K562 (cell line): ENCODE data around the gene DAB2IP. TPM values are rescaled to one million over a fixed set of nuclear protein-coding genes. Genes with fewer than 3 reads are reported as not detected.

Experiments
- ATAC-seq: fragments of 200-7000 bp; cut with Tn5 transposase; 3 replicates; pipeline ENCODE4 v1.9.1; 2020; ENCODE audit warnings: moderate library complexity
- BruUV-seq: library from RNA; stranded (reverse); fragments of 400-500 nt; replicated peaks from 2 replicates; lab custom pipeline; 2021; lab: Mats Ljungman, UMichigan
- CTCF ChIA-PET: fragments of 300-600 bp; formaldehyde crosslinking; extraction: SDS; loops from one replicate; lab custom pipeline; 2021; ENCODE audit warnings: low intra/inter-chr PET ratio; lab: Yijun Ruan, JAX
- POLR2A ChIA-PET: fragments of 300-600, 350-650 bp; sonication (Branson Sonifier 250); formaldehyde crosslinking; extraction: SDS; loops from one replicate; lab custom pipeline; 2021; ENCODE audit warnings: antibody characterized with exemption, inconsistent platforms; lab: Yijun Ruan, JAX
- DNase-seq, 4 experiments: peaks; one replicate each; pipeline versions ENCODE4 v3.0.0 to v3.0.0-alpha.2; 2011 to 2018; ENCODE audit warnings: low spot score in 3 of 4, mixed read lengths in 3 of 4; ENCODE audit errors: extremely low read depth in 1 of 4
- FAIRE-seq: peaks from 2 replicates; lab custom pipeline; 2011; peaks lifted over from hg19 to GRCh38; lab: Jason Lieb, UNC
- H2AFZ ChIP-seq: 2 replicates; pipeline ENCODE4 v1.6.0; 2011; ENCODE audit warnings: low read depth, low read length, control low read depth, inconsistent platforms
- H3K27ac ChIP-seq: fragments of 200-600 bp; 3 replicates; pipeline ENCODE4 v1.8.0; 2011; ENCODE audit warnings: low read depth, mild to moderate bottlenecking, control low read depth, inconsistent platforms, low read length, moderate library complexity, mixed read lengths; ENCODE audit errors: extremely low read depth
- H3K27me3 ChIP-seq, 2 experiments: fragments of 300-600 bp in 1 of 2; 2 replicates in 1 of 2; 3 replicates in 1 of 2; pipeline versions ENCODE4 v1.6.0 to v1.8.0; 2011; ENCODE audit warnings: inconsistent platforms in 2 of 2, low read length in 2 of 2, mild to moderate bottlenecking in 1 of 2, mixed read lengths in 1 of 2, moderate library complexity in 1 of 2; ENCODE audit not compliant: control insufficient read depth in 2 of 2, insufficient read depth in 2 of 2
- H3K36me3 ChIP-seq: fragments of 300-600 bp; 3 replicates; pipeline ENCODE4 v1.8.0; 2011; ENCODE audit warnings: mild to moderate bottlenecking, low read length, inconsistent platforms; ENCODE audit not compliant: control insufficient read depth, insufficient read depth
- H3K4me1 ChIP-seq, 2 experiments: fragments of 200-600 bp in 1 of 2; replicated peaks in 1 of 2; 2 replicates in 1 of 2; 3 replicates in 1 of 2; pipeline versions ENCODE4 v1.5.1 to v1.8.0; 2011; ENCODE audit warnings: inconsistent platforms in 2 of 2, low read length in 2 of 2, mild to moderate bottlenecking in 1 of 2, mixed read lengths in 1 of 2, moderate library complexity in 1 of 2; ENCODE audit not compliant: control insufficient read depth in 2 of 2, insufficient read depth in 2 of 2
- H3K4me2 ChIP-seq: 2 replicates; pipeline ENCODE4 v1.6.1; 2011; ENCODE audit warnings: low read length, control low read depth, inconsistent platforms, mixed read lengths; ENCODE audit not compliant: insufficient read depth
- H3K4me3 ChIP-seq: fragments of 200-600 bp; sonication (generic), shearing (Covaris generic); 2 replicates; pipeline ENCODE4 v1.5.1; 2016; ENCODE audit warnings: control low read depth, inconsistent platforms
- H3K79me2 ChIP-seq: fragments of 200-600 bp; 3 replicates; pipeline ENCODE4 v1.8.0; 2011; ENCODE audit warnings: low read length, inconsistent platforms; ENCODE audit not compliant: control insufficient read depth, insufficient read depth
- H3K9ac ChIP-seq, 2 experiments: 2 replicates each; pipeline versions ENCODE4 v1.6.0 to v1.6.1; 2011; ENCODE audit warnings: low read depth in 2 of 2, low read length in 2 of 2, control low read depth in 1 of 2, inconsistent platforms in 1 of 2, mild to moderate bottlenecking in 1 of 2, mixed read lengths in 1 of 2; ENCODE audit not compliant: insufficient read depth in 1 of 2
- H3K9me1 ChIP-seq: one replicate; pipeline ENCODE4 v1.6.0; 2011; ENCODE audit warnings: inconsistent platforms, mild to moderate bottlenecking, low read length, moderate library complexity; ENCODE audit not compliant: control insufficient read depth, insufficient read depth
- H3K9me3 ChIP-seq: replicated peaks from 2 replicates; pipeline ENCODE4 v1.5.1; 2011; ENCODE audit warnings: low read depth, low read length, inconsistent platforms; ENCODE audit not compliant: control insufficient read depth, insufficient read depth
- H4K20me1 ChIP-seq: replicated peaks from 2 replicates; pipeline ENCODE4 v1.6.1; 2011; ENCODE audit warnings: low read length, inconsistent platforms, mixed read lengths; ENCODE audit not compliant: control insufficient read depth, insufficient read depth
- GTF2F1 ChIP-seq: IDR thresholded peaks from 2 replicates; pipeline ENCODE4 v1.6.1; 2011; ENCODE audit warnings: low read depth, low read length, improper control_type of control experiment
- IFI16 ChIP-seq: fragments of 250-450 bp; sonication (Bioruptor Pico); IDR thresholded peaks from 2 replicates; pipeline ENCODE4 v2.1.2; 2022; ENCODE audit warnings: mild to moderate bottlenecking, inconsistent platforms
- WGBS: fragments of 100-300 bp; shearing (Covaris generic); methylation state at CpG from one replicate; pipeline ENCODE4 v1.1.6; 2016; ENCODE audit warnings: low coverage, mixed read lengths; ENCODE audit not compliant: insufficient coverage; ENCODE audit errors: missing lambda C conversion rate; 5-methylcytosine and 5-hydroxymethylcytosine counted together
- in situ Hi-C: fragments of 300-500 bp; cut with MboI; formaldehyde crosslinking; loops from 4 replicates; pipeline ENCODE4 v1.15.0; 2018; ENCODE audit warnings: inconsistent platforms, mixed read lengths
- intact Hi-C: fragments of 100-400 bp; cut with micrococcal nuclease; formaldehyde crosslinking; loops from 2 replicates; pipeline ENCODE4 v1.14.2; 2022
- polyA plus RNA-seq, 8 experiments: library from polyadenylated mRNA; depleted of rRNA in 4 of 8; stranded (reverse) in 5 of 8; unstranded in 3 of 8; fragments of >200 nt; fragmentation: Nextera tagmentation in 2 of 8; fragmentation: Illumina TruSeq in 1 of 8; extraction: Ambion mirVana in 2 of 8; extraction: Trizol in 1 of 8; gene quantifications; 2 replicates each; pipeline versions ENCODE4 v1.2.1 to v1.2.3, GENCODE V29; 2011 to 2014; ENCODE audit warnings: inconsistent platforms in 1 of 8, missing spikeins in 1 of 8
- total RNA-seq, 7 experiments: library from RNA; depleted of rRNA in 6 of 7; stranded (reverse); fragments of >200 nt in 6 of 7; fragmentation: Illumina TruSeq in 2 of 7; extraction: Trizol in 2 of 7; gene quantifications; 2 replicates each; pipeline versions ENCODE4 v1.2.1 to v1.2.3, GENCODE V29; 2011 to 2021; ENCODE audit warnings: low replicate concordance in 1 of 7
- TF ChIP-seq, protein P1 (sequence below): fragments of 200-600 bp; sonication (generic); IDR thresholded peaks from one replicate; pipeline ENCODE4 v1.6.1; 2012; ENCODE audit warnings: mild to moderate bottlenecking, low read depth, low read length, inconsistent platforms
- TF ChIP-seq, protein P2 (sequence below): fragments of 450-650 bp; formaldehyde crosslinking; IDR thresholded peaks from 2 replicates; pipeline ENCODE4 v1.4.0; 2020; ENCODE audit warnings: mild to moderate bottlenecking, moderate library complexity
- TF ChIP-seq, protein P3 (sequence below), 3 experiments: IDR thresholded peaks in 2 of 3; conservative IDR thresholded peaks in 1 of 3; 2 replicates each; pipeline ENCODE4 v1.5.1; 2011 to 2012; ENCODE audit warnings: low read length in 3 of 3, mild to moderate bottlenecking in 3 of 3, control low read depth in 2 of 3, improper control_type of control experiment in 1 of 3, inconsistent platforms in 1 of 3, low read depth in 1 of 3, mixed read lengths in 1 of 3, moderate library complexity in 1 of 3; ENCODE audit not compliant: insufficient read depth in 2 of 3

Gene DAB2IP
- total and polyA plus RNA-seq, 9 of the 15 experiments (the other 6 are each of a cell fraction or from before 2014, with no cell fraction given): 0.04 to 0.31 (median 0.08) TPM; not detected in 5

DNA sequence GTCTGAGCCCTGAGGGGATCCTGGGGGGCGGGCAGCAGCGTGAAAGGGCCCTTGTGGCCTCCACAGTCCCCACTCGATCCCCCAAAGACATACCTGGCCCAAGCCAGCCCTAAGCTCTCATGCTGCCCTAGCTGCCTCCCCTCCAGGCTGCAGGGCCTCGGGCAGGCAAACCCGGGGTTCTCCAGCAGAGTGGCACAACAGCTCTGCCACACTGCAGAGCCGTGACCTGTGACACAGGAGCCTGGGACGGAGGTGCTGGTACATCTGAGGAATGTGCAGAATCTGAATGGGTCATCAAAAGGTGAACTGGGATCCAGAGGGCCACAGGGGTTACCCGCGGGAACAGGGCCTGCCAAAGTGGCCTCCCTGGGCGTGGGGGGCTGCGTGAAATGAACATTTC, 163.2 kb downstream of the DAB2IP start:
- no TSS peak for BruUV-seq
- Histone ChIP-seq H3K4me2 (no peak overlapping the region), H3K27me3 (peaks cover 21 to 82% of the 10 kb centered on the region in 2 experiments), H4K20me1 (peaks cover 5% of the 10 kb centered on the region; the same call in 1 of the 2 replicates), H3K9me1 (no peaks in the 10 kb centered on the region), H3K4me3 (no peak overlapping the region), H3K36me3 (no peaks in the 10 kb centered on the region), H3K27ac (no peak overlapping the region), H3K9me3 (no peaks in the 10 kb centered on the region), H2AFZ (no peak overlapping the region), H3K4me1 (no peaks in the 10 kb centered on the region), H3K79me2 (no peaks in the 10 kb centered on the region), H3K9ac (no peak overlapping the region)
- FAIRE-seq (no peak), DNase-seq (no peak), ATAC-seq (no peak)
- ChIA-PET POLR2A (interaction anchor here (0.6 to 1.0 kb wide), 2 partner anchors 9 to 34 kb away, joined by 3 to 4 read pairs; no protein-coding TSS in a partner anchor), CTCF (no interaction called here)
- WGBS: 5% methylated on average over 9 of the region's 11 CpGs
- intact Hi-C loops: no loop called here
- in situ Hi-C loops: no loop called here
- TF ChIP-seq, protein P1, sequence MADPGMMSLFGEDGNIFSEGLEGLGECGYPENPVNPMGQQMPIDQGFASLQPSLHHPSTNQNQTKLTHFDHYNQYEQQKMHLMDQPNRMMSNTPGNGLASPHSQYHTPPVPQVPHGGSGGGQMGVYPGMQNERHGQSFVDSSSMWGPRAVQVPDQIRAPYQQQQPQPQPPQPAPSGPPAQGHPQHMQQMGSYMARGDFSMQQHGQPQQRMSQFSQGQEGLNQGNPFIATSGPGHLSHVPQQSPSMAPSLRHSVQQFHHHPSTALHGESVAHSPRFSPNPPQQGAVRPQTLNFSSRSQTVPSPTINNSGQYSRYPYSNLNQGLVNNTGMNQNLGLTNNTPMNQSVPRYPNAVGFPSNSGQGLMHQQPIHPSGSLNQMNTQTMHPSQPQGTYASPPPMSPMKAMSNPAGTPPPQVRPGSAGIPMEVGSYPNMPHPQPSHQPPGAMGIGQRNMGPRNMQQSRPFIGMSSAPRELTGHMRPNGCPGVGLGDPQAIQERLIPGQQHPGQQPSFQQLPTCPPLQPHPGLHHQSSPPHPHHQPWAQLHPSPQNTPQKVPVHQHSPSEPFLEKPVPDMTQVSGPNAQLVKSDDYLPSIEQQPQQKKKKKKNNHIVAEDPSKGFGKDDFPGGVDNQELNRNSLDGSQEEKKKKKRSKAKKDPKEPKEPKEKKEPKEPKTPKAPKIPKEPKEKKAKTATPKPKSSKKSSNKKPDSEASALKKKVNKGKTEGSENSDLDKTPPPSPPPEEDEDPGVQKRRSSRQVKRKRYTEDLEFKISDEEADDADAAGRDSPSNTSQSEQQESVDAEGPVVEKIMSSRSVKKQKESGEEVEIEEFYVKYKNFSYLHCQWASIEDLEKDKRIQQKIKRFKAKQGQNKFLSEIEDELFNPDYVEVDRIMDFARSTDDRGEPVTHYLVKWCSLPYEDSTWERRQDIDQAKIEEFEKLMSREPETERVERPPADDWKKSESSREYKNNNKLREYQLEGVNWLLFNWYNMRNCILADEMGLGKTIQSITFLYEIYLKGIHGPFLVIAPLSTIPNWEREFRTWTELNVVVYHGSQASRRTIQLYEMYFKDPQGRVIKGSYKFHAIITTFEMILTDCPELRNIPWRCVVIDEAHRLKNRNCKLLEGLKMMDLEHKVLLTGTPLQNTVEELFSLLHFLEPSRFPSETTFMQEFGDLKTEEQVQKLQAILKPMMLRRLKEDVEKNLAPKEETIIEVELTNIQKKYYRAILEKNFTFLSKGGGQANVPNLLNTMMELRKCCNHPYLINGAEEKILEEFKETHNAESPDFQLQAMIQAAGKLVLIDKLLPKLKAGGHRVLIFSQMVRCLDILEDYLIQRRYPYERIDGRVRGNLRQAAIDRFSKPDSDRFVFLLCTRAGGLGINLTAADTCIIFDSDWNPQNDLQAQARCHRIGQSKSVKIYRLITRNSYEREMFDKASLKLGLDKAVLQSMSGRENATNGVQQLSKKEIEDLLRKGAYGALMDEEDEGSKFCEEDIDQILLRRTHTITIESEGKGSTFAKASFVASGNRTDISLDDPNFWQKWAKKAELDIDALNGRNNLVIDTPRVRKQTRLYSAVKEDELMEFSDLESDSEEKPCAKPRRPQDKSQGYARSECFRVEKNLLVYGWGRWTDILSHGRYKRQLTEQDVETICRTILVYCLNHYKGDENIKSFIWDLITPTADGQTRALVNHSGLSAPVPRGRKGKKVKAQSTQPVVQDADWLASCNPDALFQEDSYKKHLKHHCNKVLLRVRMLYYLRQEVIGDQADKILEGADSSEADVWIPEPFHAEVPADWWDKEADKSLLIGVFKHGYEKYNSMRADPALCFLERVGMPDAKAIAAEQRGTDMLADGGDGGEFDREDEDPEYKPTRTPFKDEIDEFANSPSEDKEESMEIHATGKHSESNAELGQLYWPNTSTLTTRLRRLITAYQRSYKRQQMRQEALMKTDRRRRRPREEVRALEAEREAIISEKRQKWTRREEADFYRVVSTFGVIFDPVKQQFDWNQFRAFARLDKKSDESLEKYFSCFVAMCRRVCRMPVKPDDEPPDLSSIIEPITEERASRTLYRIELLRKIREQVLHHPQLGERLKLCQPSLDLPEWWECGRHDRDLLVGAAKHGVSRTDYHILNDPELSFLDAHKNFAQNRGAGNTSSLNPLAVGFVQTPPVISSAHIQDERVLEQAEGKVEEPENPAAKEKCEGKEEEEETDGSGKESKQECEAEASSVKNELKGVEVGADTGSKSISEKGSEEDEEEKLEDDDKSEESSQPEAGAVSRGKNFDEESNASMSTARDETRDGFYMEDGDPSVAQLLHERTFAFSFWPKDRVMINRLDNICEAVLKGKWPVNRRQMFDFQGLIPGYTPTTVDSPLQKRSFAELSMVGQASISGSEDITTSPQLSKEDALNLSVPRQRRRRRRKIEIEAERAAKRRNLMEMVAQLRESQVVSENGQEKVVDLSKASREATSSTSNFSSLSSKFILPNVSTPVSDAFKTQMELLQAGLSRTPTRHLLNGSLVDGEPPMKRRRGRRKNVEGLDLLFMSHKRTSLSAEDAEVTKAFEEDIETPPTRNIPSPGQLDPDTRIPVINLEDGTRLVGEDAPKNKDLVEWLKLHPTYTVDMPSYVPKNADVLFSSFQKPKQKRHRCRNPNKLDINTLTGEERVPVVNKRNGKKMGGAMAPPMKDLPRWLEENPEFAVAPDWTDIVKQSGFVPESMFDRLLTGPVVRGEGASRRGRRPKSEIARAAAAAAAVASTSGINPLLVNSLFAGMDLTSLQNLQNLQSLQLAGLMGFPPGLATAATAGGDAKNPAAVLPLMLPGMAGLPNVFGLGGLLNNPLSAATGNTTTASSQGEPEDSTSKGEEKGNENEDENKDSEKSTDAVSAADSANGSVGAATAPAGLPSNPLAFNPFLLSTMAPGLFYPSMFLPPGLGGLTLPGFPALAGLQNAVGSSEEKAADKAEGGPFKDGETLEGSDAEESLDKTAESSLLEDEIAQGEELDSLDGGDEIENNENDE: no peak
- TF ChIP-seq, protein P2, sequence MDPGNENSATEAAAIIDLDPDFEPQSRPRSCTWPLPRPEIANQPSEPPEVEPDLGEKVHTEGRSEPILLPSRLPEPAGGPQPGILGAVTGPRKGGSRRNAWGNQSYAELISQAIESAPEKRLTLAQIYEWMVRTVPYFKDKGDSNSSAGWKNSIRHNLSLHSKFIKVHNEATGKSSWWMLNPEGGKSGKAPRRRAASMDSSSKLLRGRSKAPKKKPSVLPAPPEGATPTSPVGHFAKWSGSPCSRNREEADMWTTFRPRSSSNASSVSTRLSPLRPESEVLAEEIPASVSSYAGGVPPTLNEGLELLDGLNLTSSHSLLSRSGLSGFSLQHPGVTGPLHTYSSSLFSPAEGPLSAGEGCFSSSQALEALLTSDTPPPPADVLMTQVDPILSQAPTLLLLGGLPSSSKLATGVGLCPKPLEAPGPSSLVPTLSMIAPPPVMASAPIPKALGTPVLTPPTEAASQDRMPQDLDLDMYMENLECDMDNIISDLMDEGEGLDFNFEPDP (CRISPR knock-in tag): no peak
- TF ChIP-seq GTF2F1 (no peak), IFI16 (CRISPR knock-in tag) (no peak)
- TF ChIP-seq, protein P3, sequence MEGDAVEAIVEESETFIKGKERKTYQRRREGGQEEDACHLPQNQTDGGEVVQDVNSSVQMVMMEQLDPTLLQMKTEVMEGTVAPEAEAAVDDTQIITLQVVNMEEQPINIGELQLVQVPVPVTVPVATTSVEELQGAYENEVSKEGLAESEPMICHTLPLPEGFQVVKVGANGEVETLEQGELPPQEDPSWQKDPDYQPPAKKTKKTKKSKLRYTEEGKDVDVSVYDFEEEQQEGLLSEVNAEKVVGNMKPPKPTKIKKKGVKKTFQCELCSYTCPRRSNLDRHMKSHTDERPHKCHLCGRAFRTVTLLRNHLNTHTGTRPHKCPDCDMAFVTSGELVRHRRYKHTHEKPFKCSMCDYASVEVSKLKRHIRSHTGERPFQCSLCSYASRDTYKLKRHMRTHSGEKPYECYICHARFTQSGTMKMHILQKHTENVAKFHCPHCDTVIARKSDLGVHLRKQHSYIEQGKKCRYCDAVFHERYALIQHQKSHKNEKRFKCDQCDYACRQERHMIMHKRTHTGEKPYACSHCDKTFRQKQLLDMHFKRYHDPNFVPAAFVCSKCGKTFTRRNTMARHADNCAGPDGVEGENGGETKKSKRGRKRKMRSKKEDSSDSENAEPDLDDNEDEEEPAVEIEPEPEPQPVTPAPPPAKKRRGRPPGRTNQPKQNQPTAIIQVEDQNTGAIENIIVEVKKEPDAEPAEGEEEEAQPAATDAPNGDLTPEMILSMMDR (IDR thresholded peaks at IDR 0.05 in 2 of 3, conservative IDR thresholded peaks at IDR 0.05 in 1 of 3; ENCODE audit: insufficient read depth in 2 of 3, low read depth in 1 of 3, low read length in 3 of 3): no peak
